Hepatocyte (in vitro differentiated cells): ENCODE measurements around the gene NLRP8.

Experiments
- EZH2 ChIP-seq: fragments of 200-600 bp; sonication (generic); IDR thresholded peaks from 2 replicates; pipeline ENCODE4 v1.6.1; 2016; ENCODE audit warnings: antibody characterized with exemption, mild to moderate bottlenecking, borderline replicate concordance
- EZH2phosphoT487 ChIP-seq: fragments of 200-600 bp; sonication (generic); IDR thresholded peaks from one replicate; pipeline ENCODE4 v1.6.1; 2018; ENCODE audit warnings: antibody characterized with exemption, mild to moderate bottlenecking, low read depth, moderate library complexity; ENCODE audit not compliant: unreplicated experiment, severe bottlenecking
- TF ChIP-seq, protein P1 (sequence below): fragments of 200-600 bp; sonication (generic); IDR thresholded peaks from 2 replicates; pipeline ENCODE4 v1.5.1; 2016; ENCODE audit warnings: antibody characterized with exemption, mild to moderate bottlenecking; ENCODE audit not compliant: poor library complexity

GRCh38 chr19:55902080-55902751 is 45.4 kb upstream of the NLRP8 start:
- TF ChIP-seq, protein P1, sequence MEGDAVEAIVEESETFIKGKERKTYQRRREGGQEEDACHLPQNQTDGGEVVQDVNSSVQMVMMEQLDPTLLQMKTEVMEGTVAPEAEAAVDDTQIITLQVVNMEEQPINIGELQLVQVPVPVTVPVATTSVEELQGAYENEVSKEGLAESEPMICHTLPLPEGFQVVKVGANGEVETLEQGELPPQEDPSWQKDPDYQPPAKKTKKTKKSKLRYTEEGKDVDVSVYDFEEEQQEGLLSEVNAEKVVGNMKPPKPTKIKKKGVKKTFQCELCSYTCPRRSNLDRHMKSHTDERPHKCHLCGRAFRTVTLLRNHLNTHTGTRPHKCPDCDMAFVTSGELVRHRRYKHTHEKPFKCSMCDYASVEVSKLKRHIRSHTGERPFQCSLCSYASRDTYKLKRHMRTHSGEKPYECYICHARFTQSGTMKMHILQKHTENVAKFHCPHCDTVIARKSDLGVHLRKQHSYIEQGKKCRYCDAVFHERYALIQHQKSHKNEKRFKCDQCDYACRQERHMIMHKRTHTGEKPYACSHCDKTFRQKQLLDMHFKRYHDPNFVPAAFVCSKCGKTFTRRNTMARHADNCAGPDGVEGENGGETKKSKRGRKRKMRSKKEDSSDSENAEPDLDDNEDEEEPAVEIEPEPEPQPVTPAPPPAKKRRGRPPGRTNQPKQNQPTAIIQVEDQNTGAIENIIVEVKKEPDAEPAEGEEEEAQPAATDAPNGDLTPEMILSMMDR: no peak
- TF ChIP-seq EZH2phosphoT487 (no peak), EZH2 (no peak)
